NT2/D1 (cell line): ENCODE data around the gene SPDL1.

Experiments
- DNase-seq: peaks from one replicate; pipeline ENCODE4 v3.0.0-alpha.2; 2011; ENCODE audit warnings: low read depth, low spot score
- H3K27me3 ChIP-seq: 2 replicates; pipeline ENCODE4 v1.6.0; 2011; ENCODE audit warnings: mild to moderate bottlenecking; ENCODE audit not compliant: insufficient read length, insufficient read depth
- H3K36me3 ChIP-seq: 2 replicates; pipeline ENCODE4 v1.6.1; 2011; ENCODE audit warnings: mild to moderate bottlenecking, low read length, mixed read lengths; ENCODE audit not compliant: insufficient read depth, insufficient read length
- H3K4me1 ChIP-seq: 2 replicates; pipeline ENCODE4 v1.5.1; 2011; ENCODE audit not compliant: insufficient read depth, insufficient read length
- H3K4me3 ChIP-seq: 2 replicates; pipeline ENCODE4 v1.5.1; 2011; ENCODE audit warnings: low read depth; ENCODE audit not compliant: insufficient read length
- H3K9ac ChIP-seq: 2 replicates; pipeline ENCODE4 v1.6.0; 2011; ENCODE audit warnings: low read depth; ENCODE audit not compliant: insufficient read length
- H3K9me3 ChIP-seq: 2 replicates; pipeline ENCODE4 v1.5.1; 2011; ENCODE audit warnings: mild to moderate bottlenecking, low read length; ENCODE audit not compliant: insufficient read depth
- SUZ12 ChIP-seq: IDR thresholded peaks from 2 replicates; pipeline ENCODE4 v1.6.1; 2011; ENCODE audit not compliant: insufficient read length, insufficient read depth; ENCODE audit errors: extremely low read depth
- YY1 ChIP-seq: IDR thresholded peaks from 2 replicates; pipeline ENCODE4 v1.6.1; 2011; ENCODE audit not compliant: insufficient read length, insufficient read depth
- ZNF274 ChIP-seq: IDR thresholded peaks from 2 replicates; pipeline ENCODE4 v1.6.1; 2011; ENCODE audit warnings: mild to moderate bottlenecking, low read depth, low read length

The SPDL1 gene

DNA sequence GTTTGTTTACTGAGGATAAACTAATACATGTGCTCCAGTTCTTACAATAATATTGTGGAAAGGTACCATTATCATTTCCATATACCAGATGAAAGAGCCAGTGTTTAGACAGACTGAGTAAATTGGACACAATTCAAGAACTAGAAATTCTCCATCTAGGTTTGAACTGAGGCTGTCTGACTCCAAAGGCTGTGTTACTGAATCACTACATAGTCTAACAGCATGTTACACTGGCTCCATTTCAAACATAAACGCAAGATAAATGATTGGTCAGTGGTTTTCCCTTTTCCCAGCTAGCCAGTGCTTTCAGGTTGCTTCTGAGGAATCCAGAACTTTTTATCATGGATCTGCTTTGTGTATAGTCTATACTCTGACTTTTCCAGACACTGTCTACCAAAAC is 8.1 kb downstream of the SPDL1 start:
- TF ChIP-seq ZNF274: no peak
- peaks cover 87% of the 10 kb centered on the region for H3K36me3 ChIP-seq
- no peak overlapping the region for H3K4me3 ChIP-seq
- H3K27me3 ChIP-seq: no peaks in the 10 kb centered on the region
- no peak overlapping the region for H3K9ac ChIP-seq
- no peaks in the 10 kb centered on the region for H3K4me1 ChIP-seq
- H3K9me3 ChIP-seq: no peaks in the 10 kb centered on the region
- DNase-seq: no peak

GRCh38 chr5:169592937-169593650 is 9.5 kb downstream of the SPDL1 start:
- no peak overlapping the region for H3K9ac ChIP-seq
- H3K4me3 ChIP-seq: no peak overlapping the region
- H3K36me3 ChIP-seq: peaks cover 92% of the 10 kb centered on the region
- DNase-seq: no peak
- no peaks in the 10 kb centered on the region for H3K9me3 ChIP-seq
- no peaks in the 10 kb centered on the region for H3K27me3 ChIP-seq
- TF ChIP-seq SUZ12: no peak
- no peak for TF ChIP-seq YY1
- TF ChIP-seq ZNF274: no peak
- no peaks in the 10 kb centered on the region for H3K4me1 ChIP-seq

GRCh38 chr5:169595172-169595820 is 11.7 kb downstream of the SPDL1 start:
- Histone ChIP-seq H3K9ac (no peak overlapping the region), H3K9me3 (no peaks in the 10 kb centered on the region), H3K4me1 (no peaks in the 10 kb centered on the region), H3K27me3 (no peaks in the 10 kb centered on the region), H3K36me3 (peaks cover 94% of the 10 kb centered on the region), H3K4me3 (no peak overlapping the region)
- no peak for TF ChIP-seq YY1
- TF ChIP-seq SUZ12: no peak
- no peak for TF ChIP-seq ZNF274
- no peak for DNase-seq

GRCh38 chr5:169599451-169599850 is 15.9 kb downstream of the SPDL1 start:
- Histone ChIP-seq H3K9me3 (no peaks in the 10 kb centered on the region), H3K4me1 (no peaks in the 10 kb centered on the region), H3K27me3 (no peaks in the 10 kb centered on the region), H3K4me3 (no peak overlapping the region), H3K36me3 (peaks cover 91% of the 10 kb centered on the region), H3K9ac (no peak overlapping the region)
- TF ChIP-seq SUZ12 (no peak), YY1 (no peak), ZNF274 (no peak)
- DNase-seq: no peak

GRCh38 chr5:169602535-169602934 is 19.0 kb downstream of the SPDL1 start:
- Histone ChIP-seq H3K4me1 (no peaks in the 10 kb centered on the region), H3K9me3 (no peaks in the 10 kb centered on the region), H3K9ac (no peak overlapping the region), H3K36me3 (peaks cover 74% of the 10 kb centered on the region), H3K4me3 (no peak overlapping the region), H3K27me3 (no peaks in the 10 kb centered on the region)
- no peak for DNase-seq
- TF ChIP-seq SUZ12 (no peak), YY1 (no peak), ZNF274 (no peak)

DNA sequence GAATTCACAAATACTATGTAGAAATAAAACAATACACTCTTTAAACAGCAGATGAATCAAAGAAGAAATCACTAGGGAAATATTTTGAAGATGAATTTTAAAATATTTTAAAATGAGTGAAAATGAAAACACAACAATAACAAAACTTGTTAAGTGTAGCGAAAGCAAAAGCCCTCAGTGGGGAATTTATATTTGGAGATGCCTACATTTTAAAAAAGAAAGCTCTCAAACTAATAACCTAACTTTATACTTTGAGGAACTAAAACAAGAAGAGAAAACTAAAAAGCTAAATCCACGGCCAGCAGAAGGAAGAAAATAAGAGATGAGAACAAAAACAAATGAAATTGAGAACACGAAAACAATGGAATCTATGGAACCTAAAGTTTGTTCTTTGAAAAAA is 22.7 kb downstream of the SPDL1 start:
- DNase-seq: no peak
- H3K4me1 ChIP-seq: no peaks in the 10 kb centered on the region
- no peaks in the 10 kb centered on the region for H3K9me3 ChIP-seq
- H3K4me3 ChIP-seq: no peak overlapping the region
- H3K36me3 ChIP-seq: peaks cover 36% of the 10 kb centered on the region
- TF ChIP-seq YY1 (no peak), SUZ12 (no peak), ZNF274 (no peak)
- no peaks in the 10 kb centered on the region for H3K27me3 ChIP-seq
- no peak overlapping the region for H3K9ac ChIP-seq

DNA sequence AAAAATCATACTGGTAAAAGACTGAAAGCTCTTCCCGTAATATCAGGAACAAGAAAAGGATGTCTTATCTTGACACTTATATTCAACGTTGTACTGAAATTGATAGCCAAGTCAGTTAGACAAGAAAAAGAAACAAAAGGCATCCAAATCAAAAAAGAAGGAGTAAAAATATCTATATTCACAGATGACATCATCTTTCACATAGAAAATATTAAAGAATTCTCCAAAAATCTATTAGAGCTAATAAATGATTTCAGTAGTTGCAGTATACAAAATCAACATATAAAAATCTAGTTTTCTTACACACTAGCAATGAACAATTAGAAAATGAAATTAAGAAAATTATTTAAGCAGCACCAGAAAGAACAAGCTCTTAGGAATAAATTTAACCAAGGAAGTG is 24.3 kb downstream of the SPDL1 start:
- DNase-seq: no peak
- no peaks in the 10 kb centered on the region for H3K27me3 ChIP-seq
- peaks cover 22% of the 10 kb centered on the region for H3K36me3 ChIP-seq
- no peak overlapping the region for H3K9ac ChIP-seq
- TF ChIP-seq YY1: no peak
- no peak for TF ChIP-seq ZNF274
- TF ChIP-seq SUZ12: no peak
- H3K4me1 ChIP-seq: no peaks in the 10 kb centered on the region
- H3K9me3 ChIP-seq: no peaks in the 10 kb centered on the region
- no peak overlapping the region for H3K4me3 ChIP-seq
